ENCODE data around the gene ADAM8. TPM values are rescaled to one million over a fixed set of nuclear protein-coding genes. Genes with fewer than 3 reads are reported as not detected.

ADAM8 gene
- total and polyA plus RNA-seq, 2 donors (not counting 1 experiment from before 2014, with no cell fraction given), result 116 to 196 TPM

GRCh38 chr10:133252223-133252552 lies 24.5 kb downstream of the ADAM8 start:
- ChIA-PET POLR2A (no interaction called here), CTCF (no interaction called here)
- intact Hi-C loops (cut with micrococcal nuclease), result no loop called here

DNA sequence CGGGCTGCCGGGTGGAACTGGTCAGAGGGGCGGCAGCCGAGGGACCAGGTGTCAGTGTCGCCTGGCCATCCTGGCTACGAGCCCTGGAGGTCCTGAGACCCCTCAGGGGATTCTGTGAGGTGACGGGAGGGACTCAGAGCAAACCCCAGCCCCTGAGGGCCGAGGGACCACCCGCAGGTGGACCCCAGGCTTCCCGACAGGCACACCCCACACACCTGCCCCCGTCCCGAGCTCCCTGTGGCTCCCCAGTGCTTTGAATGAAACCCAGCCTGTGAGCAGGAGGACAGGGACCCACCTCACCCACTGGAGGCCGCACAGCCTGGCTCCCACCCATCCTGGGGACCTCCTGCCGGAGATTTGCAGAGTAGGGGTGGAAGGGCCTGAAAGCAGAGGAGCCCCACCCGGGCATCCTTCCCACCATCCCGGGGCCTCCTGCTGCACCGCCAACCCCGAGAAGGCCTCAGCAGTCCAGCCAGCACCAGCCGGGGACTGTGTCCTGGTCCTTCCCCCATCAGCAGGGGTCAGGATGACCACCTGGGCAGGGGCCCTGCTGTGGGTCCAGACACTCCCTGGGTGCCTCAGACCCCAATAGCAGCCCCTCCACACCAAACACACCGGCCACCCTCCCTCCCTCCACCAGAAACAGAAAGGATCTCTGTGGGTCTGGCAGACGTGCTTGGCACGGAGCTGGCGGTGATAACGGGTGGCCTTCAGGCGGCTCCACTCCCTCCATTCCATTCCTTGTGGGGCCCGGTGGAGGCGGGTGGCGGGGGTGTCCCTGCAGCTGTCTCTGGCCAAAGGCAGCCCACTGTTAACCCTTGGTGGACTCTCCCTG lies 25.1 kb downstream of the ADAM8 start:
- CTCF ChIA-PET, result no interaction called here

More at GRCh38 chr10:133252223-133252552, 24.5 kb downstream of the ADAM8 start:
- Mint-ChIP-seq H3K4me1 (peaks cover 3% of the 10 kb centered on the region), H3K4me3 (no peak overlapping the region), H3K9me3 (ENCODE audit: insufficient read depth) (no peaks in the 10 kb centered on the region), H3K27me3 (peaks cover 16% of the 10 kb centered on the region), H3K27ac (no peak overlapping the region)
- Histone ChIP-seq H3K4me2 (replicated peaks; ENCODE audit: low read depth, low read length, poor library complexity, severe bottlenecking) (no peak overlapping the region), H2AFZ (ENCODE audit: insufficient read depth, low read depth, low read length, poor library complexity, severe bottlenecking) (no peak overlapping the region), H3K27ac (ENCODE audit: low read length in 2 of 2) (no peak overlapping the region), H3K9me3 (ENCODE audit: control extremely low read depth in 1 of 3, control insufficient read depth in 2 of 3, insufficient read depth in 1 of 3, low read length in 2 of 3) (peaks cover 0 to under 1% (median 0%) of the 10 kb centered on the region in 3 donors), H3K79me2 (ENCODE audit: control insufficient read depth, insufficient read depth, low read length) (no peaks in the 10 kb centered on the region), H3K36me3 (replicated peaks in 1 of 2; ENCODE audit: control extremely low read depth in 1 of 2, control insufficient read depth in 1 of 2, extremely low read depth in 1 of 2, insufficient read depth in 2 of 2, low read length in 1 of 2) (no peaks in the 10 kb centered on the region), H3K4me1 (ENCODE audit: control insufficient read depth in 2 of 2, insufficient read depth in 2 of 2, low read length in 2 of 2) (peaks cover 3 to 4% of the 10 kb centered on the region in 2 donors), H4K20me1 (ENCODE audit: control insufficient read depth, insufficient read depth, low read length, poor library complexity, severe bottlenecking) (no peaks in the 10 kb centered on the region), H3K4me3 (ENCODE audit: control extremely low read depth in 1 of 5, extremely low read depth in 1 of 5, insufficient read depth in 1 of 5, low read depth in 2 of 5, low read length in 4 of 5) (no peak overlapping the region), H3K9ac (ENCODE audit: low read length) (no peak overlapping the region), H3K27me3 (replicated peaks in 1 of 4; ENCODE audit: control extremely low read depth in 1 of 4, control insufficient read depth in 3 of 4, insufficient read depth in 4 of 4, low read length in 3 of 4) (no peaks in the 10 kb centered on the region)
- TF ChIP-seq EZH2 (IDR thresholded peaks at IDR 0.05; ENCODE audit: borderline replicate concordance, insufficient read depth, low read depth, low read length, poor library complexity, severe bottlenecking), result no peak
- TF ChIP-seq, protein P1, sequence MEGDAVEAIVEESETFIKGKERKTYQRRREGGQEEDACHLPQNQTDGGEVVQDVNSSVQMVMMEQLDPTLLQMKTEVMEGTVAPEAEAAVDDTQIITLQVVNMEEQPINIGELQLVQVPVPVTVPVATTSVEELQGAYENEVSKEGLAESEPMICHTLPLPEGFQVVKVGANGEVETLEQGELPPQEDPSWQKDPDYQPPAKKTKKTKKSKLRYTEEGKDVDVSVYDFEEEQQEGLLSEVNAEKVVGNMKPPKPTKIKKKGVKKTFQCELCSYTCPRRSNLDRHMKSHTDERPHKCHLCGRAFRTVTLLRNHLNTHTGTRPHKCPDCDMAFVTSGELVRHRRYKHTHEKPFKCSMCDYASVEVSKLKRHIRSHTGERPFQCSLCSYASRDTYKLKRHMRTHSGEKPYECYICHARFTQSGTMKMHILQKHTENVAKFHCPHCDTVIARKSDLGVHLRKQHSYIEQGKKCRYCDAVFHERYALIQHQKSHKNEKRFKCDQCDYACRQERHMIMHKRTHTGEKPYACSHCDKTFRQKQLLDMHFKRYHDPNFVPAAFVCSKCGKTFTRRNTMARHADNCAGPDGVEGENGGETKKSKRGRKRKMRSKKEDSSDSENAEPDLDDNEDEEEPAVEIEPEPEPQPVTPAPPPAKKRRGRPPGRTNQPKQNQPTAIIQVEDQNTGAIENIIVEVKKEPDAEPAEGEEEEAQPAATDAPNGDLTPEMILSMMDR (IDR thresholded peaks at IDR 0.05), result no peak
- DNase-seq, result no peak
- no peak for ATAC-seq (ENCODE audit: low read depth)
- WGBS (ENCODE audit: insufficient coverage), result 69% methylated on average over 4 of the region's 12 CpGs

More for the DNA sequence above, 25.1 kb downstream of the ADAM8 start:
- H3K79me2 ChIP-seq (ENCODE audit: control insufficient read depth, insufficient read depth, low read length), result no peaks in the 10 kb centered on the region
- no peak for TF ChIP-seq EZH2 (IDR thresholded peaks at IDR 0.05; ENCODE audit: borderline replicate concordance, insufficient read depth, low read depth, low read length, poor library complexity, severe bottlenecking)
- TF ChIP-seq, protein P1 (IDR thresholded peaks at IDR 0.05), result no peak
- Mint-ChIP-seq H3K27me3 (peaks cover 20% of the 10 kb centered on the region), H3K4me1 (peaks cover 2% of the 10 kb centered on the region), H3K9me3 (ENCODE audit: insufficient read depth) (no peaks in the 10 kb centered on the region), H3K4me3 (no peak overlapping the region), H3K27ac (no peak overlapping the region)
- no peaks in the 10 kb centered on the region for H3K4me1 ChIP-seq (ENCODE audit: control insufficient read depth in 2 of 2, insufficient read depth in 2 of 2, low read length in 2 of 2)
- no peak overlapping the region for H3K27ac ChIP-seq (ENCODE audit: low read length in 2 of 2)
- H2AFZ ChIP-seq (ENCODE audit: insufficient read depth, low read depth, low read length, poor library complexity, severe bottlenecking), result no peak overlapping the region
- ATAC-seq (ENCODE audit: low read depth), result no peak
- H3K4me3 ChIP-seq (ENCODE audit: control extremely low read depth in 1 of 5, extremely low read depth in 1 of 5, insufficient read depth in 1 of 5, low read depth in 2 of 5, low read length in 4 of 5), result no peak overlapping the region
- H3K36me3 ChIP-seq (replicated peaks in 1 of 2; ENCODE audit: control extremely low read depth in 1 of 2, control insufficient read depth in 1 of 2, extremely low read depth in 1 of 2, insufficient read depth in 2 of 2, low read length in 1 of 2), result no peaks in the 10 kb centered on the region
- no peak overlapping the region for H3K9ac ChIP-seq (ENCODE audit: low read length)
- intact Hi-C loops (cut with micrococcal nuclease), result no loop called here
- no peak for DNase-seq
- no peaks in the 10 kb centered on the region for H4K20me1 ChIP-seq (ENCODE audit: control insufficient read depth, insufficient read depth, low read length, poor library complexity, severe bottlenecking)
- 84% methylated on average over 27 of the region's 28 CpGs for WGBS (ENCODE audit: insufficient coverage)
- no peaks in the 10 kb centered on the region for H3K27me3 ChIP-seq (replicated peaks in 1 of 4; ENCODE audit: control extremely low read depth in 1 of 4, control insufficient read depth in 3 of 4, insufficient read depth in 4 of 4, low read length in 3 of 4)
- POLR2A ChIA-PET, result no interaction called here
- no peak overlapping the region for H3K4me2 ChIP-seq (replicated peaks; ENCODE audit: low read depth, low read length, poor library complexity, severe bottlenecking)
- H3K9me3 ChIP-seq (ENCODE audit: control extremely low read depth in 1 of 3, control insufficient read depth in 2 of 3, insufficient read depth in 1 of 3, low read length in 2 of 3), result peaks cover 0 to 2% (median 0%) of the 10 kb centered on the region in 3 donors
